Neural progenitor cell (in vitro differentiated cells): ENCODE measurements around the gene GOLGA6L10.

Source experiments
- CTCF ChIP-seq: fragments of 200-600 bp; sonication (generic); IDR thresholded peaks from 2 replicates; pipeline ENCODE4 v1.5.1; 2017; ENCODE audit warnings: antibody characterized with exemption, mild to moderate bottlenecking
- EZH2 ChIP-seq: fragments of 200-600 bp; sonication (generic); IDR thresholded peaks from 2 replicates; pipeline ENCODE4 v1.6.1; 2017; ENCODE audit warnings: antibody characterized with exemption, mild to moderate bottlenecking, moderate library complexity

- TF ChIP-seq CTCF (no peak), EZH2 (no peak)
Observed at GRCh38 chr15:82298520-82298919, 50.8 kb downstream of the GOLGA6L10 start.
